Stimulated activated CD4-positive, alpha-beta T cell treated with anti-CD3 and anti-CD28 coated beads, Interleukin-4, amount 100 ng/mL, for 1 hour (primary cell): ENCODE results near the gene ANTKMT.
A peak's percentile ranks its signal among the peaks of the same experiment; 100 is the strongest.

Source experiments
- DNase-seq: peaks from one replicate; pipeline ENCODE4 v3.0.0-alpha.2; 2020

ANTKMT gene

GRCh38 chr16:715477-716199 is 5.3 kb upstream of the ANTKMT start:
- no peak for DNase-seq

GRCh38 chr16:716200-716568 is 4.8 kb upstream of the ANTKMT start:
- no peak for DNase-seq

- no peak for DNase-seq
Observed at GRCh38 chr16:716768-717325, 4.1 kb upstream of the ANTKMT start.

GRCh38 chr16:717450-718245 is 3.3 kb upstream of the ANTKMT start:
- DNase-seq, result no peak

- no peak for DNase-seq
Observed at GRCh38 chr16:718389-718788, 2.6 kb upstream of the ANTKMT start.

GRCh38 chr16:718922-719321 is 2.0 kb upstream of the ANTKMT start:
- no peak for DNase-seq

- DNase-seq, result no peak
Observed at GRCh38 chr16:719815-720446, 1.0 kb upstream of the ANTKMT start.

GRCh38 chr16:720447-720989 is 428 bp upstream of the ANTKMT start:
- DNase-seq, result peak; percentile 35

- no peak for DNase-seq
Observed at GRCh38 chr16:721765-722540, 1.0 kb downstream of the ANTKMT start.

- no peak for DNase-seq
Observed at GRCh38 chr16:722835-723633, 2.1 kb downstream of the ANTKMT start.

- no peak for DNase-seq
Observed at GRCh38 chr16:723695-724094, 2.7 kb downstream of the ANTKMT start.

GRCh38 chr16:724188-725040 is 3.5 kb downstream of the ANTKMT start:
- DNase-seq, result no peak

- DNase-seq, result no peak
Observed at GRCh38 chr16:725041-725376, 4.1 kb downstream of the ANTKMT start.

- DNase-seq, result no peak
Observed at GRCh38 chr16:725463-726187, 4.7 kb downstream of the ANTKMT start.

- DNase-seq, result no peak
Observed at GRCh38 chr16:726188-726437, 5.2 kb downstream of the ANTKMT start.

GRCh38 chr16:726438-727290 is 5.7 kb downstream of the ANTKMT start, which contains the start of the genes CCDC78 and HAGHL:
Gene CCDC78 (minus strand): TSS chr16:726443. CDS start chr16:726367, 76 bp downstream.
Gene HAGHL (plus strand): TSS chr16:727106. CDS start chr16:727510, 404 bp downstream.
- peak; percentile 63 for DNase-seq

- no peak for DNase-seq
Observed at GRCh38 chr16:727291-727977, 6.5 kb downstream of the ANTKMT start.

GRCh38 chr16:728131-728889 is 7.4 kb downstream of the ANTKMT start:
- DNase-seq, result peak; percentile 56
